D341Med (cell line): ENCODE results near the gene AP4S1.
"Not testable (repeated sequence)": the region's sequence is repeated elsewhere in the genome, so short reads cannot be mapped to it uniquely, and the experiment has no call there.

Experiments used
- DNase-seq: peaks from one replicate; pipeline ENCODE4 v3.0.0; 2012; ENCODE audit warnings: low spot score

Gene AP4S1

DNA sequence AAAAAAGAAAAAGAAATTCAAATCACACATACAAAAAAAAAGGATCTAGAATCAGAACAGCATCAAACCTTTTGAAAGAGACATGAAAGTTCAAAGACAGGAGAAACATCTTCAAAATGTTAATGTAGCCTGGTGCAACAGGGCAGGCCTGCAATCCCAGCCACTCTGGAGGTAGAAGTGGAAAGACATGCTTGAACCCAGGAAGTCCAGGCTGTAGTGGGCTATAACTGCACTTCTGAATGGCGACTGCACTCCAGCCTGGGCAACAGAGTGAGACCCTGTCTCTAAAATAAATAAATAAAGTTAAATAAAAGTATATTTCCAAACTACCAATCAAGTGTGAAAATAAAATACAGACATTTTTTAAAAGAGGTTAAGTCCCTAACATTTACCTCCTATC, 18.7 kb upstream of the AP4S1 start:
- DNase-seq, result no peak

DNA sequence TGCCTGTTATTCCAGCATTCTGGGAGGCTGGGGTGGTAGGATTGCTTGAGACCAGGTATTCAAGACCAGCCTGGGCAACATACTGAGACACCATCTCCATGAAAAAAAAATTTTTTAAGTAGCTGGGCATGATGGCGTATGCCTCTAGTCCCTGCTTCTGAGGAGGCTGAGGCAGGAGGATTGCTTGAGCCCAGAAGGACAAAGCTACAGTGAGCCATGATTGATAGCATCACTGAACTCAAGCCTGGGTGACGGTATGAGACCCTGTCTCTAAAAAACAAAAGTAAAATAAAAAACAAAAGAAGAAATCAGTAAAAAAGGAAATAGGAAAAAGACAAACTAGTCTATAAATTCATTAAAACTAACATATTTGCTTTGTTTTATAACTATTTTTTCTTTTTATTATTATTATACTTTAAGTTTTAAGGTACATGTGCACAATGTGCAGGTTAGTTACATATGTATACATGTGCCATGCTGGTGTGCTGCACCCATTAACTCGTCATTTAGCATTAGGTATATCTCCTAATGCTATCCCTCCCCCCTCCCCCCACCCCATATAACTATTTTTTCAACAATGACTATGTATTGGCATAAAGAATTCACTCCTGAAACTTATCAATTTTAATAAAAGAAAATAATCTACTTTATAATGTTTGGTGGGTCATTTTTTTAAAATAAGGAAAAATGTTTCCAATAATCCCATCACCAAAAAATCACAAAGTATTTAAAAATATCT, 15.4 kb upstream of the AP4S1 start:
- DNase-seq, result no peak

GRCh38 chr14:31010935-31011334, 14.5 kb upstream of the AP4S1 start:
- no peak for DNase-seq

DNA sequence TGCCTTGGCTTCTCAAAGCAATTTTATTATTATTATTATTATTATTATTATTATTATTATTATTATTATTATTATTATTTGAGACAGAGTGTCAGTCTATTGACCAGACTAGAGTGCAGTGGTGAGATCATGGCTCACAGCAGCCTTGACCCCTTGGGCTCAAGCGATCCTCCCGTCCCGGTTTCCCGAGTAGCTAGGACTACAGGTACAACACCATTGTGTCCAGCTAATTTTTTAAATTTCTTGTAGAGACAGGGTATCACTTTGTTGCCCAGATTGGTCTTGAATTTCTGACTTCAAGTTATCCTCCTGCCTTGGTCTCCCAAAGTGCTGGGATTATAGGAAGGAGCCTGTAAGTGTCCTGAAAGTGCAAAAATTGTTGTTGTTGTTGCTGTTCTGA, 11.6 kb upstream of the AP4S1 start:
- no peak for DNase-seq

DNA sequence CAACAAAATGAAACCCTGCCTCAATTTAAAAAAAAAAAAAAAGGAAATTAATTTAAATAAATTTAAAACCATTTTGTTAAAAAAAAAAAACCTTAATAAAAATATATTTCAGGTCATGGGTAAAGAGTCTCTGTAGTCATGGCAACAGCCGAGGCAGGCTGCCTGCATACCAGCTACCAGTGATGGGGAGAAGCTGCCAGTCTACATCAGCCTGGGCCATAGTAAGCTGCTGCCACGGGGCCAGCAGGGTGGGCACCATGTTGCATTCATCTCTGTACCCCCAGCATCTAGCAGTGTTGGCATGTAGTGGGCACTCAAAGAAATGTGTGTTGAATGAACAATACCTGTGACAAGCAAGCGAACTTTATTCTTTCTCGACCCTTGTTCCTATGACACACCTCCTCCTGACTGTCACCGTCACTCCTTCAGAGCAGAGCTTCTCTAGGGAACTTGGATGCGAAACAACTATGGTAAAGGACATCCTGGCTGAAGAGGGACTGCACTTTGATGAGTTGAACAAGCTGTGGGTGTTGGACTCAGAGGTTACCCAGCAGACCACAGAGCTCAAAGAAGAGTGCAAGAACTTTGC, 7.3 kb upstream of the AP4S1 start:
- no peak for DNase-seq

DNA sequence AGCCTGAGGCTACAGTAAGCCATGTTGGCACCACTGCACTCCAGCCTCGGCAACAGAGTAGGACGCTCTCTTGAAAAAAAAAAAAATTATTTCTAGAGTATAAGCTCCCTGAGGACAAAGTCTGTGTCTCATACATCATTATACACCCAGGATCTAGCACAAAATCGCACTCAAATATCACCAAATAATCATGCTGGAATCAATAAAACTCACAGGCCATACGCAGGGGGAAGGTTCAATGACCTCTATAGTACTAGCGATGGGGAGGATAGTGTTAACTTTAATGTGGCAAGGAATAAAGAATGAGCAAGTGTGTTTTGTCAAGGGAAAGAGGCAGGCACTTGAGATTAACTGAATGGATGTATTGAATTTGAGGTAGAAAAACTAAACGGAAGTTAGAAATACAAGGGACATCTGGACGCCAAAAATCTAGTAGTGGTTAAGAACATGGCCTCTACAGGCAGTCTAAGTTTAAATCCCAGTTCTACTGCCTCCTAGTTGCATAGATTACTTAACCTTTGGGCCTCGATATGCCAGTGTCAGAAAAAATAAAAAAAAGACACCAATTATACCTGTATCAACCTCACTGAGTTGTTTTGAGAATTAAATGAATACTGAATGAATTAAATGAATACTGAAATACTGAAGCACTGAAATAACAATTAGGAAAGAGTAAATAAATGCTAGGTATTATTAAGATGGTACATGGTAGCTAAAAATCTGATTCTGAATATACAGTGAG, 4.4 kb upstream of the AP4S1 start:
- no peak for DNase-seq

GRCh38 chr14:31021576-31021949, 3.9 kb upstream of the AP4S1 start:
- no peak for DNase-seq

DNA sequence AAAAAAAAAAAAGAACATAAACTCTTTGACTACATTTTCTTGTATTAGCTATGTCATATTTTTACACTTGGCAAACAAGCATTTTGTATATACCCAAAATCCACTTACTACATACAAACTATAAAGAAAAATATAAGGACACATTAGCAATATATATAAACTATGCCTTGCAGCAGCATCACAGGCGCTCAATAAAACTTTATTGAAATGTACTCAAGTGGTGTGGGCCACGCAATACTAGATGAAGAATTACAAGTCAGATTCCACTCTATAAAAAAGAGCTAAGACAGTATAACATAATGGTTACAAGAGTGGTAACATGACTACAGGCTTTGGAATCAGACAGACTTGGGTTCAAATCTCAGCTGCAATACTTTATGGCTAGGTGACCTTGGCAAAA, 3.1 kb upstream of the AP4S1 start:
- DNase-seq, result no peak

DNA sequence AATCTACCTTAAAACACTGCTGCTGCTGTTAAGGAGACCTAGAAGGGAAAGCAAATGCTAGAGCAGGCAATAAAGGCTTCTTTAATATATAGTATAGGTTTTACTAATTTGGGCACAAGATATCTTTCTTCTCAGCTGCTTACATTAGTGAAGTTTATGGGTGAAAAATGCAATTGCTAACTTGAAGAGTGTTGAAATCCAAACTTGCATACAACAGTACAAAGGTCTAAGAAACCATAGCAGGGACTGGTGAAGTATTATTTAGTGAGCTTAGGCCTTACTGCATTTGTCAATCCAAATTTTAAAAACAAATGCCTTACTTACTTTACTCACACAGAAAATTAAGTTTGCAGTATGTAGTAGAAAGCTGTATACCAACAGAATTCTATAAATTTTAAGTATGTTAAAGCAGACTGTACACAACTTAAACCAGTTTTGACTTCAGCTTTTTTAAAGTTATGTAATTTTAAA, 1.4 kb upstream of the AP4S1 start:
- no peak for DNase-seq

DNA sequence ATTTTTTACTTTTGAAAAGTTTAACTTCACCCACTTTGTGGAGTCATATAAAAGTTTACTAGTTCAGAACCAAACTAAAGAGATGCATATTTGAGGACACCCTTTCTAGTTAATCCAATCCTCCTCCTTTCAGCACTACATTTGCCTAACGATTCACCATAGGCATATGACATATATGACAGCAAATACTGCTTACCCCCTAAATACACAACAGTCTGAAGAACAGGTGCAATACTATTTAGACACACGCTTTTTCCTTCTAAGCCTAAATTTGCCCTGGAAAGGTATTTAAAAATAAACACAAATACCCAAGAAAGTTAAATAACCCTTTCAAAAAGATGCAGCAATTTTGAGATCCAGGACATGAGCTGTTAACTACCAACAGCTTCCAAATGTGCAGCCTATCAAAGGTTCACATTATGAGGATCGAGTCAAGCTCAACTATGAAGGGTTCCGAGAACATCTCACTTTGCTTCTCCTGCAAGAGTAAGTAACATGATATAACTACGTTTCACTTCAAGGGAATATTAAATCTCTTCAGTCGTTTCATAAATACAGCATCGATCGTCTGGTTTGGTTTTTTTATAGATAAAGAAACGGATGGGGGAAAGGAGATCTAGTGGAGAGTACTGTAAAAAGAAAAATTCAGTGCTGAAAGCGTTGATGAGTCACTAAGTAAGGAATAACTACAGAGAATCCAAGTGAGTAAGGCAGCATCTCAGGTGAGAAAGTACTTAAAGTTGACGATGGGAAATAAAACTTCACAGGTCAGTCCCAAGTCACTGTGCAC, 677 bp upstream of the AP4S1 start:
- no peak for DNase-seq

- DNase-seq, result no peak
Measured at GRCh38 chr14:31026077-31026449, 614 bp downstream of the AP4S1 start, which contains the start of gene STRN3. STRN3 (minus strand) TSS chr14:31026379; CDS start chr14:31026185, 194 bp downstream.

- peak; percentile 95 for DNase-seq
Measured at GRCh38 chr14:31026450-31027235, 1.2 kb downstream of the AP4S1 start.

- no peak for DNase-seq
Measured at GRCh38 chr14:31027847-31028246, 2.4 kb downstream of the AP4S1 start.

DNA sequence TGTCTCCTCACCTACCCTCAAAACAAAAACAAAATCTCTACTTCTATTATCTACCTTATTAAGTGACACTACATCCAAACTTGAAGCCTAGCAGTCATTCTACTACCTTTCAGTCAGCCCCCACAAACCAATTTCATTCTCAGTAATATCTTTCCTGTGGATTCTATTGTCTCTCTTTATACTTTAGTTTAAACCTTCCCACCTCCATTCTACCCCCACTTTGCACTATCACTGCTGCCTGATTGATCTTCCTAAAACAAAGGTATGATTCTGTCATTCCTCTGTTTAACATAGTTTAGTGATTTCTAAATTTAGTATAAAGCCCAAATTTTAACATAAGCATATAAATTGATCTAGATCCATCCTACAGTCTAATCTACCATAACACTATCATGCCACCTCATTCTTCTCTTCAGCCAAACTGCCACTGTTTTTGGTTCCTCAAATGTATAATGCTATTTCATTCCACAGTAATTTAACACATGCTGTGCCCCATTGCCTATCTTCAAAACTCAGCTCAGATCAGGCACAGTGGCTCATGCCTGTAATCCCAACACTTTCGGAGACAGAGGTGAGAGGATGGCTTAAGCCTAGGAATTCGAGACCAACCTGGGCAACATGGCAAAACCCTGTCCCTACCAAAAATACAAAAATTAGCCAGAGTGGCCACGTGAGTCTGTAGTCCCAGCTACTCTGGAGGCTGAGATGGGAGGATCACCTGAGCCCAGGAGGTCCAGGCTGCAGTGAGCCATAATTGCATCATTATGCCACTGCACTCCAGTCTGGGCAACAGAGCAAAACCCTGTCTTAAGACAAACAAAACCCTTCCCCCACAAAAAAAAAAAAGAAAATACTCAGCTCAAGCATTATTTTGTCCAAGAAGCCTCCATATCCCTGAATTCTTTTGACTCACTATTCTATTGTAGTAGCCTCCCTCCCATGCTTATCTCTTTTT, 3.8 kb downstream of the AP4S1 start:
- no peak for DNase-seq

DNA sequence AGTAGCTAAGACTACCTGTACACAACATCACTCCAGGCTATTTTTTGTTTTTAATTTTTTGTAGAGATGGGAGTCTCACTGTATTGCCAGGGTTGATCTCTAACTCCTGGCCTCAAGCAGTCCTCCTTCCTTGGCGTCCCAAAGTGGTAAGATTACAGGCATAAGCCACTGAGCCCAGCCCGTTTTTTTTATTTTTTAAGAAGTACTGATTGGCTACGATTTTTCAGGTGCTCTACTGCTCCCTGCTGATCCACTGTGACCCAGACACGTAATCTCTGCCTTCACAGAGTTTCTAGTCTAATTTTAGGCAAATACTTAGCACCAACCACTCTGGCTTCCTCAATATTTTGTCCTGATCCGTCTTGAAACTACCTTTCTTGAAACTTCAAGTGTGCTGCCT, 5.0 kb downstream of the AP4S1 start:
- no peak for DNase-seq

DNA sequence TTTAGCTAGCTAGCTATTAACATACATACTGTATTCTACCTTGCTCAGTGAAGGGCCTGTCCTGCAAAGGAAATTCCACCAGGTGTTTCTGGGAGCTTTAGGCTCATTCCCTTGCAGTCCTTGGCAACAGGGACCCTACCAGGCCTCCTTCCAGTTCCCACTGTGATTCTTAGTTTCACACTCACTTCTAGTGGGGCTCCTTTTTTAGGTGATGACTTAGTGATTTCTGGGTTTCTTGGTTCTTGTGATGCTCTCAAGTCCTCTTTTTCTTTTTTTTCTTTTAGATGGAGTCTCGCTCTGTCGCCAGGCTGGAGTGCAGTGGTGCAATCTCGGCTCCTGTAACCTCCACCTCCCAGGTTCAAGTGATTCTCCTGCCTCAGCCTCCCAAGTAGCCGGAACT, 11.1 kb downstream of the AP4S1 start:
- DNase-seq, result no peak

DNA sequence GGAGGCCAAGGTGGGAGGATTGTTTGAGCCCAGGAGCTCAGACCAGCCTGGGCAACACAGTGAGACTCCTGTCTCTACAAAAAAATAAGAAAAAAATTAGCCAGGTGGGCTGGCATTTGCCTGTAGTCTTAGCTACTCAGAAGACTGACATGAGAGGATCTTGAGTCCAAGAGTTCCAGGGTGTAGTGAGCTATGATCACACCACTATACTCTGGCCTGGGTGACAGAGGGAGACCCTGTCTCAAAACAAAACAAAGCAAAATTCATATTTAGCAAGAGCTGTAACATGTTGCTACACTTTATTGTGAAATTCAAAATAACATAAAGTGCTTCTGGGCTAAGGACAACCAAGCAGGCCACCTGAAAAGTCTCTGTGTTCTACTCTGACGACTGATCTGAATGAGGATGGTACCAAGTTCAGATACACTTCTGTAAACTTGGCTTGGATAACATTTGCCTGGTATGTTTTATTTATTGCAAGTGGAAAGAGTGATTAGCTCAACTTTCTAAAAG, 12.3 kb downstream of the AP4S1 start:
- DNase-seq, result no peak

- DNase-seq, result no peak
Measured at GRCh38 chr14:31038521-31039166, 13.2 kb downstream of the AP4S1 start.

DNA sequence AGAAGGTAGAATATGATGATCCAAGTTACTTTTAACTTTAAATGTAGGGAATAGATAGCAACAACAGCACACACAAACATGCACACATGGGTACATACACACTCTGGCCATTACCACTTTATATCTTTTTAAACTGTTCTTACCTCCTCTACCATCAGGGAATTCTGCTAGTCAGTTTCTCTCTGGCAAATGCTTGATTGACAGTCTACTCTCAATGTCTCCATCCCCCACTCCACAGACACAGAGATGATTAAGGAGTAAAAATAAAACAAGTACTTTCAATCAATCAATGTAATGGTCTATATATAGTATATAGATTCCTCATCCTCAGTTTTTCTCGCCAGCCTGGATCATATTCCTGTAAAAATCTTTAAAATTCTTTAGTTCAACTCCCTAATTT, 16.9 kb downstream of the AP4S1 start:
- no peak for DNase-seq

- not testable (repeated sequence) for DNase-seq
Measured at GRCh38 chr14:31042893-31043292, 17.4 kb downstream of the AP4S1 start.
